Measurements from ENCODE around the gene ZNF133.
"Not testable (repeated sequence)": the region's sequence is repeated elsewhere in the genome, so short reads cannot be mapped to it uniquely, and the experiment has no call there.

The ZNF133 gene
- total RNA-seq = 23.3 to 28.1 reads per million in 2 donors

- peak; percentile 94 for DNase-seq
Observed at GRCh38 chr20:18287915-18288748, at the start of gene ZNF133. ZNF133 (plus strand) TSS chr20:18288527; CDS start chr20:18305687, 17,160 bp downstream.

- DNase-seq = no peak
Observed at GRCh38 chr20:18240997-18241396, 47.3 kb upstream of the ZNF133 start.

- no peak for DNase-seq
Observed at GRCh38 chr20:18243802-18244201, 44.5 kb upstream of the ZNF133 start.

- not testable (repeated sequence) for DNase-seq
Observed at GRCh38 chr20:18248545-18248944, 39.8 kb upstream of the ZNF133 start.

- DNase-seq = no peak
Observed at GRCh38 chr20:18250217-18250616, 38.1 kb upstream of the ZNF133 start.

- no peak for DNase-seq
Observed at GRCh38 chr20:18252597-18253451, 35.5 kb upstream of the ZNF133 start.

- DNase-seq = no peak
Observed at GRCh38 chr20:18254615-18255014, 33.7 kb upstream of the ZNF133 start.

- no peak for DNase-seq
Observed at GRCh38 chr20:18255526-18255925, 32.8 kb upstream of the ZNF133 start.

GRCh38 chr20:18256440-18257090 lies 31.8 kb upstream of the ZNF133 start:
- DNase-seq = no peak

GRCh38 chr20:18258126-18258860 lies 30.0 kb upstream of the ZNF133 start:
- DNase-seq = no peak

- no peak for DNase-seq
Observed at GRCh38 chr20:18259730-18260129, 28.6 kb upstream of the ZNF133 start.

- DNase-seq = no peak
Observed at GRCh38 chr20:18263723-18264122, 24.6 kb upstream of the ZNF133 start.

GRCh38 chr20:18265441-18265840 lies 22.9 kb upstream of the ZNF133 start:
- no peak for DNase-seq

- no peak for DNase-seq
Observed at GRCh38 chr20:18266282-18266681, 22.0 kb upstream of the ZNF133 start.

- DNase-seq = no peak
Observed at GRCh38 chr20:18267815-18268214, 20.5 kb upstream of the ZNF133 start.

- no peak for DNase-seq
Observed at GRCh38 chr20:18271160-18271559, 17.2 kb upstream of the ZNF133 start.

GRCh38 chr20:18272451-18272850 lies 15.9 kb upstream of the ZNF133 start:
- DNase-seq = no peak

GRCh38 chr20:18273738-18274137 lies 14.6 kb upstream of the ZNF133 start:
- DNase-seq = no peak

GRCh38 chr20:18275960-18276359 lies 12.4 kb upstream of the ZNF133 start:
- not testable (repeated sequence) for DNase-seq

GRCh38 chr20:18276821-18277220 lies 11.5 kb upstream of the ZNF133 start:
- no peak for DNase-seq

GRCh38 chr20:18279242-18279641 lies 9.1 kb upstream of the ZNF133 start:
- no peak for DNase-seq

- DNase-seq = no peak
Observed at GRCh38 chr20:18284805-18285533, 3.4 kb upstream of the ZNF133 start.
